Hepatocyte (in vitro differentiated cells): ENCODE data around the gene MGST3. TPM values are rescaled to one million over a fixed set of nuclear protein-coding genes. Genes with fewer than 3 reads are reported as not detected.

Experiments
- DNase-seq: peaks from one replicate; pipeline ENCODE4 v3.0.0-alpha.2; 2016; ENCODE audit warnings: low spot score
- H2AFZ ChIP-seq: fragments of 200-600 bp; sonication (generic); 2 replicates; pipeline ENCODE4 v1.6.0; 2016; ENCODE audit warnings: antibody characterized with exemption, mild to moderate bottlenecking
- H3K27ac ChIP-seq: fragments of 200-600 bp; sonication (generic); 2 replicates; pipeline ENCODE4 v1.5.1; 2016; ENCODE audit warnings: mild to moderate bottlenecking
- H3K27me3 ChIP-seq: fragments of 200-600 bp; sonication (generic); 2 replicates; pipeline ENCODE4 v1.6.1; 2016
- H3K36me3 ChIP-seq: fragments of 200-600 bp; sonication (generic); replicated peaks from 2 replicates; pipeline ENCODE4 v1.5.1; 2016; ENCODE audit warnings: low read depth; ENCODE audit not compliant: insufficient read depth
- H3K4me1 ChIP-seq: fragments of 200-600 bp; sonication (generic); 2 replicates; pipeline ENCODE4 v1.5.1; 2016; ENCODE audit warnings: mild to moderate bottlenecking, moderate library complexity; ENCODE audit not compliant: insufficient read depth
- H3K4me2 ChIP-seq: fragments of 200-600 bp; sonication (generic); 2 replicates; pipeline ENCODE4 v1.6.0; 2016
- H3K4me3 ChIP-seq: fragments of 200-600 bp; sonication (generic); 2 replicates; pipeline ENCODE4 v1.5.1; 2016; ENCODE audit warnings: mild to moderate bottlenecking
- H3K79me2 ChIP-seq: fragments of 200-600 bp; sonication (generic); 2 replicates; pipeline ENCODE4 v1.6.0; 2017; ENCODE audit warnings: mild to moderate bottlenecking
- H3K9me2 ChIP-seq: fragments of 200-600 bp; sonication (generic); replicated peaks from 2 replicates; pipeline ENCODE4 v1.6.0; 2017; ENCODE audit warnings: mild to moderate bottlenecking; ENCODE audit not compliant: insufficient read depth
- H3K9me3 ChIP-seq: fragments of 200-600 bp; sonication (generic); 2 replicates; pipeline ENCODE4 v1.5.1; 2016; ENCODE audit warnings: low read depth, mild to moderate bottlenecking
- H4K20me1 ChIP-seq: fragments of 200-600 bp; sonication (generic); 2 replicates; pipeline ENCODE4 v1.6.0; 2016; ENCODE audit warnings: mild to moderate bottlenecking; ENCODE audit not compliant: insufficient read depth, poor library complexity, severe bottlenecking
- EZH2 ChIP-seq: fragments of 200-600 bp; sonication (generic); IDR thresholded peaks from 2 replicates; pipeline ENCODE4 v1.6.1; 2016; ENCODE audit warnings: antibody characterized with exemption, mild to moderate bottlenecking, borderline replicate concordance
- EZH2phosphoT487 ChIP-seq: fragments of 200-600 bp; sonication (generic); IDR thresholded peaks from one replicate; pipeline ENCODE4 v1.6.1; 2018; ENCODE audit warnings: antibody characterized with exemption, mild to moderate bottlenecking, low read depth, moderate library complexity; ENCODE audit not compliant: unreplicated experiment, severe bottlenecking
- WGBS: methylation state at CpG from one replicate; pipeline ENCODE4 v1.1.6; 2016; ENCODE audit warnings: low lambda C conversion rate; ENCODE audit errors: missing lambda C conversion rate; 5-methylcytosine and 5-hydroxymethylcytosine counted together
- polyA plus RNA-seq: library from polyadenylated mRNA; unstranded; fragments of >200 nt; fragmentation: Nextera tagmentation; extraction: Ambion mirVana; gene quantifications from 2 replicates; pipeline ENCODE4 v1.2.1, GENCODE V29; 2016
- total RNA-seq: library from RNA; depleted of rRNA; stranded (reverse); fragments of >200 nt; gene quantifications from 2 replicates; pipeline ENCODE4 v1.2.3, GENCODE V29; 2014
- TF ChIP-seq, protein P1 (sequence below): fragments of 200-600 bp; sonication (generic); IDR thresholded peaks from 2 replicates; pipeline ENCODE4 v1.5.1; 2016; ENCODE audit warnings: antibody characterized with exemption, mild to moderate bottlenecking; ENCODE audit not compliant: poor library complexity

Gene MGST3
- total and polyA plus RNA-seq, 2 experiments from 2014 or later = 188 to 470 TPM

DNA sequence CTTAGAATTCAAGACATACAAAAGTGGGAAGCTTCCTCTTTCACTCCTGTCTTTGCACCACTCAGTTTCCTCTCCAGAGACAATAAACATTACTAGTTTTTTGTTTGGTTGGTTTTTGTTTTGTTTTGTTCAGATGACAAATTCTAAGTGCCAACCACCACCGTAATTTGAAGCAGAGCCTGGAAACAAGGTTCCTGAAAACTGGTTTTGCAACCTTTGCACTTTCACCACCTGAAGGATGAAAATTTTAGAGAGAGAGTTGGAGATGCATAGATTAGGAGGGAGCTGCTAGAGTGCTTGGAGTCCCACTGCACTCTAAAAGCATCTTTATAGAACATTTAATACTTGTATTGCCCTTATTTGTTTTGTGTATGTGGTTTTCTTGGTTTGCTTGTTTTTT, 20.2 kb upstream of the MGST3 start:
- WGBS = 30% methylated on average over 1 of the region's 1 CpG
- no peak overlapping the region for H3K4me2 ChIP-seq
- H3K9me2 ChIP-seq = no peaks in the 10 kb centered on the region

DNA sequence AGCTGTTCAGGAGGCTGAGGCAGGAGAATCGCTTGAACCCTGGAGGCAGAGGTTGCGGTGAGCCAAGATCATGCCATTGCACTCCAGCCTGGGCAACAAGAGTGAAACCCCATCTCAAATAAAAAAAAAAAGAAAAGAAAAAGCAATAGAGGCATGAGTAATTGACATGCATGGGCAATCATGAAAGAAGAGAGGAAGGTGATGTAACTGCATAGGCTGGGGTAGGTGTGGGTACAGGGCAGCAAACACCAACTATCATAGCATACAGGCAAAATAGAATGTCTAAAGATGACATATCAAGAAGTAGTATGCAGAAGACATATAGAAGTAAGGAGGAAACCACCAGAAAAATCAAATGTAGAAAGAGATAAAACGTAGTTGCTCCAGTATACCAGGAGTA, 19.0 kb upstream of the MGST3 start:
- Histone ChIP-seq H3K36me3 (no peaks in the 10 kb centered on the region), H3K79me2 (no peaks in the 10 kb centered on the region), H3K4me3 (no peak overlapping the region), H3K9me2 (no peaks in the 10 kb centered on the region), H3K27ac (no peak overlapping the region), H3K27me3 (no peaks in the 10 kb centered on the region), H3K9me3 (no peaks in the 10 kb centered on the region), H3K4me2 (no peak overlapping the region), H3K4me1 (no peaks in the 10 kb centered on the region), H4K20me1 (no peaks in the 10 kb centered on the region), H2AFZ (no peak overlapping the region)
- 85% methylated on average over 3 of the region's 3 CpGs for WGBS
- TF ChIP-seq, protein P1, sequence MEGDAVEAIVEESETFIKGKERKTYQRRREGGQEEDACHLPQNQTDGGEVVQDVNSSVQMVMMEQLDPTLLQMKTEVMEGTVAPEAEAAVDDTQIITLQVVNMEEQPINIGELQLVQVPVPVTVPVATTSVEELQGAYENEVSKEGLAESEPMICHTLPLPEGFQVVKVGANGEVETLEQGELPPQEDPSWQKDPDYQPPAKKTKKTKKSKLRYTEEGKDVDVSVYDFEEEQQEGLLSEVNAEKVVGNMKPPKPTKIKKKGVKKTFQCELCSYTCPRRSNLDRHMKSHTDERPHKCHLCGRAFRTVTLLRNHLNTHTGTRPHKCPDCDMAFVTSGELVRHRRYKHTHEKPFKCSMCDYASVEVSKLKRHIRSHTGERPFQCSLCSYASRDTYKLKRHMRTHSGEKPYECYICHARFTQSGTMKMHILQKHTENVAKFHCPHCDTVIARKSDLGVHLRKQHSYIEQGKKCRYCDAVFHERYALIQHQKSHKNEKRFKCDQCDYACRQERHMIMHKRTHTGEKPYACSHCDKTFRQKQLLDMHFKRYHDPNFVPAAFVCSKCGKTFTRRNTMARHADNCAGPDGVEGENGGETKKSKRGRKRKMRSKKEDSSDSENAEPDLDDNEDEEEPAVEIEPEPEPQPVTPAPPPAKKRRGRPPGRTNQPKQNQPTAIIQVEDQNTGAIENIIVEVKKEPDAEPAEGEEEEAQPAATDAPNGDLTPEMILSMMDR = no peak
- TF ChIP-seq EZH2 (no peak), EZH2phosphoT487 (no peak)
- DNase-seq = no peak

More for the DNA sequence above, 20.2 kb upstream of the MGST3 start:
- TF ChIP-seq EZH2phosphoT487 (no peak), EZH2 (no peak)
- TF ChIP-seq, protein P1 = no peak
- Histone ChIP-seq H2AFZ (no peak overlapping the region), H3K79me2 (no peaks in the 10 kb centered on the region), H3K36me3 (no peaks in the 10 kb centered on the region), H3K9me3 (no peaks in the 10 kb centered on the region), H3K4me1 (no peaks in the 10 kb centered on the region), H3K4me3 (no peak overlapping the region), H3K27ac (no peak overlapping the region), H3K27me3 (no peaks in the 10 kb centered on the region), H4K20me1 (no peaks in the 10 kb centered on the region)
- no peak for DNase-seq

DNA sequence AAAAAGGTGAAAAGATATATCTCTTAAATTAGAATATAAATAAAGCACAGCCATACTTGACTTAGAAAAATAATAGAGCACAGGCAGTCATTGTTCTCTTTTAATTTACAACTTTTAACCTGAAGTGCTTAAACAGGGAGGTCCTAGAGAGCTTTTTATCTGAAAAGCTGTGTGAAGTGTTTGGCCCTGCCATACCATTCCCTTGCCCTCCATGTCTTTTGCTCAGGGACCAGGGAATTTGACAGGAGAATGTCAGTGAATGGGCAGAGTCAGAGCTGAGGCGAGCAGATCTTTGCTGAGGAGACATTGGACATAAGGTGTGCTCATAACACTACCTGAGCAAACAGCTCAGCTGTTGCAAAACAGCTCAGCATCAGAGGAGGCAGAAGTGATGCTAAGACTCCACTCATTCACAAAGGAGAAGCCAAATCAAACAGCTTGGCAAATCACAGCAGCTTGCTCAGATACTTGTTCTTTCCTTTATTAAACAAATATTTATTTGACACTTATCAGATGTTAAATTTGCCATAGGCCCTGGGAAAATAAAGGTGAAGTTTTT, 14.9 kb upstream of the MGST3 start:
- Histone ChIP-seq H3K27me3 (no peaks in the 10 kb centered on the region), H3K36me3 (no peaks in the 10 kb centered on the region), H3K4me1 (no peaks in the 10 kb centered on the region), H3K27ac (no peak overlapping the region), H3K9me2 (no peaks in the 10 kb centered on the region), H3K9me3 (no peaks in the 10 kb centered on the region), H3K4me2 (no peak overlapping the region), H4K20me1 (no peaks in the 10 kb centered on the region), H2AFZ (no peak overlapping the region), H3K4me3 (no peak overlapping the region), H3K79me2 (no peaks in the 10 kb centered on the region)
- WGBS = 81% methylated on average over 1 of the region's 1 CpG
- DNase-seq = no peak
- TF ChIP-seq, protein P1 = no peak
- TF ChIP-seq EZH2 (no peak), EZH2phosphoT487 (no peak)
